D721Med (cell line): Measurements from ENCODE around the gene PPP3CA.

Source experiments
- DNase-seq: peaks from one replicate; pipeline ENCODE4 v3.0.0; 2011; ENCODE audit warnings: low spot score; ENCODE audit not compliant: insufficient read length
- FAIRE-seq: peaks from 2 replicates; lab custom pipeline; 2011; peaks lifted over from hg19 to GRCh38; lab: Jason Lieb, UNC
- CTCF ChIP-seq: IDR thresholded peaks from 2 replicates; pipeline ENCODE4 v1.5.1; 2012; ENCODE audit warnings: mild to moderate bottlenecking, control low read depth; ENCODE audit not compliant: insufficient read depth; ENCODE audit errors: missing control alignments

The PPP3CA gene

GRCh38 chr4:101299021-101299420 lies 48.3 kb downstream of the PPP3CA start:
- FAIRE-seq (no peak), DNase-seq (no peak)
- no peak for TF ChIP-seq CTCF

GRCh38 chr4:101295691-101296090 lies 51.6 kb downstream of the PPP3CA start:
- FAIRE-seq (no peak), DNase-seq (no peak)
- TF ChIP-seq CTCF, result no peak

- no peak for FAIRE-seq
- no peak for TF ChIP-seq CTCF
Observed at GRCh38 chr4:101294597-101294996, 52.7 kb downstream of the PPP3CA start.

GRCh38 chr4:101292901-101293300 lies 54.4 kb downstream of the PPP3CA start:
- no peak for TF ChIP-seq CTCF
- no peak for FAIRE-seq
- DNase-seq, result no peak

More at GRCh38 chr4:101294597-101294996, 52.7 kb downstream of the PPP3CA start:
- no peak for DNase-seq

GRCh38 chr4:101292214-101292613 lies 55.1 kb downstream of the PPP3CA start:
- DNase-seq (no peak), FAIRE-seq (no peak)
- TF ChIP-seq CTCF, result no peak

- DNase-seq (no peak), FAIRE-seq (no peak)
Observed at GRCh38 chr4:101291198-101291597, 56.1 kb downstream of the PPP3CA start.

More at GRCh38 chr4:101291198-101291597, 56.1 kb downstream of the PPP3CA start:
- TF ChIP-seq CTCF, result no peak
